Measurements from ENCODE around the gene FAM200B.

- TF ChIP-seq POLR2A (IDR thresholded peaks at IDR 0.05) (no peak), CTCF (IDR thresholded peaks at IDR 0.05) (no peak)
Observed at GRCh38 chr4:15703439-15703838, 21.8 kb downstream of the FAM200B start.
